Activated CD4-positive, alpha-beta memory T cell treated with anti-CD3 and anti-CD28 coated beads for 36 hours (primary cell): ENCODE data around the gene PPIL1. TPM values are rescaled to one million over a fixed set of nuclear protein-coding genes. Genes with fewer than 3 reads are reported as not detected.

Experiments used
- CTCF ChIA-PET: fragments of 350-600 bp; sonication (Branson Sonifier 250); formaldehyde crosslinking; loops from one replicate; lab custom pipeline; 2021; ENCODE audit warnings: antibody characterized with exemption, inconsistent platforms; lab: Charles Lee
- POLR2A ChIA-PET: fragments of 350-600 bp; sonication (Branson Sonifier 250); formaldehyde crosslinking; loops from one replicate; lab custom pipeline; 2021; ENCODE audit warnings: antibody characterized with exemption; lab: Charles Lee
- DNase-seq: peaks from one replicate; pipeline ENCODE4 v3.0.0-alpha.2; 2020
- H3K27ac Mint-ChIP-seq: one replicate; pipeline ENCODE4 v1.8.0; 2021; ENCODE audit warnings: mixed read lengths
- H3K27me3 Mint-ChIP-seq: one replicate; pipeline ENCODE4 v1.8.0; 2021; ENCODE audit warnings: mixed read lengths
- H3K36me3 Mint-ChIP-seq: one replicate; pipeline ENCODE4 v1.8.0; 2021; ENCODE audit warnings: mixed read lengths
- H3K4me1 Mint-ChIP-seq: one replicate; pipeline ENCODE4 v1.8.0; 2021; ENCODE audit warnings: low read depth, mixed read lengths
- H3K4me3 Mint-ChIP-seq: one replicate; pipeline ENCODE4 v1.8.0; 2021; ENCODE audit warnings: mild to moderate bottlenecking, mixed read lengths
- H3K9me3 Mint-ChIP-seq: one replicate; pipeline ENCODE4 v1.8.0; 2021; ENCODE audit warnings: mixed read lengths
- intact Hi-C: fragments of 100-400 bp; cut with micrococcal nuclease; formaldehyde crosslinking; loops from one replicate; pipeline ENCODE4 v1.15.1; 2023
- total RNA-seq, 2 experiments: library from RNA; stranded (reverse); gene quantifications; one replicate each; pipeline ENCODE4 v1.2.3, GENCODE V29; 2021

PPIL1 gene
- total RNA-seq, 2 experiments from 2014 or later: 38.5 to 40.6 TPM

- no peak overlapping the region for H3K27ac Mint-ChIP-seq
- no peak overlapping the region for H3K4me3 Mint-ChIP-seq
- no peaks in the 10 kb centered on the region for H3K9me3 Mint-ChIP-seq
Observed at GRCh38 chr6:36830577-36830976, 44.0 kb downstream of the PPIL1 start.

DNA sequence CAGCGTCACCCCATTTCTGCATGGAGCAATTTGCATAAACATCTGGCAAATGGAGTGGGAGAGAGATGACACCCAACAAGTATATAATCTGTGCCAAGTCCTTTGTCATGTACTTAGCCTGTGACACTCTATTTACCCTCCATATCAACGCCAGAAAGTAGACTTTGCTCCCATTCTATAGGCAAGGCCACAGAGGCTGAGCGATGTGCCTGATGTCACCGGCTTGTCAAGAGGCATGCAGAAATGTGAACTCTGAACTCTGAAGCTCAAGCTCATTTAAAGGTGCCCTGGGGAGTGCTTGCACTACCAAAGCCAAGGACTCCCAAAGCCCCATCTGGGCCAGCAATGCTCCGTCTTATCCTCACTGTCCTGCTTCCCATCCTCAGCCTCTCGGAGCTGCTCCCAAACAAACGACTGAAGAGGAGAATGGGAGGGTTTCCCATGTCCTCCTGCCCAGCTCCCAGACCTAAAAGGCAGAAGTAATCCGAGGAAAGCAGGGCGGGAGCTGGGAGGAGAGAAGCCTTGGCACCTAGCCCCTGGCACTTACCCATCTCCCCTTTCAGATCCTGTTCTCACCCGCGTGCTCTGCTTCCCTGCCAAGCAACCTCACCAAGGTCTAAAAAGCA, 44.6 kb downstream of the PPIL1 start:
- Mint-ChIP-seq H3K4me1 (peaks cover 3% of the 10 kb centered on the region), H3K9me3 (no peaks in the 10 kb centered on the region), H3K4me3 (no peak overlapping the region), H3K36me3 (no peaks in the 10 kb centered on the region), H3K27me3 (peaks cover 10% of the 10 kb centered on the region), H3K27ac (no peak overlapping the region)
- DNase-seq: no peak
- ChIA-PET CTCF (interaction anchor here (0.7 kb wide), 1 partner anchor 485 kb away, joined by 3 read pairs; no protein-coding TSS in a partner anchor), POLR2A (no interaction called here)
- intact Hi-C loops: no loop called here

More at GRCh38 chr6:36830577-36830976, 44.0 kb downstream of the PPIL1 start:
- intact Hi-C loops: no loop called here
- H3K36me3 Mint-ChIP-seq: no peaks in the 10 kb centered on the region
- H3K27me3 Mint-ChIP-seq: peaks cover 8% of the 10 kb centered on the region
- no peak for DNase-seq
- peaks cover 3% of the 10 kb centered on the region for H3K4me1 Mint-ChIP-seq
- ChIA-PET CTCF (interaction anchor here (0.7 kb wide), 1 partner anchor 484 kb away, joined by 3 read pairs; no protein-coding TSS in a partner anchor), POLR2A (no interaction called here)

DNA sequence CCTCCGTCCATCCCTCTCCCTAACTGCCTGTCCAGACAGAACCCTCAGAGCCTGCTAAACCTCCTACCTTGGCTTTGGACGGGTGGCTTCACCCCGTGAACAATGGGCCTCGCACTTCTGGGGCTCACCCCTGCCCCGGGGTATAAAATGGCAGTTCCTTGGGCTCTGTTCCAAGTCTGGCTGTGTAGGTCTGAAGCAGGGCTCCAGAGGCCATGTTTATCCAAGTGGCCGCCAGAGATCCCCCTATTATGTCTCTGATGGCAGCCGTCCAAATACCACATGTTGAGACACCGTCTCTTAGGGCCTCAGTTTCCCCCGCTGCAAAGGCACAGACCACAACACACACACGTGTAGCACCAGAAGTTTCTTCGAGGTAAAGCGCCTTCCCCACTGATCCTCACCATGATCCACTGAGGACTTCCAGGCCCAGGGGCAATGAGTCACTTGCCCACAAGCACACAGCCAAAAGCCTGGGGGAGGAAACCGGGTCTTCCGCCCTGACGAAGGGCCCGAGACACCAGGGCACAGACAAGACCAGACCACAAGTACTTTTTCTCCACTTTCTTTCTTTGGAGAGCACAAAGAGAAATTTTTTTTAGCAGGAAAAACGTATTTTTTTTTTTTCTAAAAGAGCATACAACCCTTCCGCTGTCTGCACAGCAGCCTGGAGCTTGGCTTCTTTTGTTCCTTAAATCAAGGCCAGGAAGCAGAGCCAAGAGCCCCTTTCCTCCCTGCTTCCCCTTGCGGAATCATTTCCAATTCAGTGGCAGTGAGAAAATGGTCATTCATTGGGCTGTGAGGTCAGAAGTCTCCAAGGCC, 47.1 kb downstream of the PPIL1 start:
- ChIA-PET CTCF (no interaction called here), POLR2A (no interaction called here)
- Mint-ChIP-seq H3K4me1 (peaks cover 3% of the 10 kb centered on the region), H3K9me3 (no peaks in the 10 kb centered on the region), H3K27ac (no peak overlapping the region), H3K4me3 (no peak overlapping the region), H3K36me3 (no peaks in the 10 kb centered on the region), H3K27me3 (peaks cover 10% of the 10 kb centered on the region)
- DNase-seq: peak; percentile 48
- intact Hi-C loops: no loop called here

DNA sequence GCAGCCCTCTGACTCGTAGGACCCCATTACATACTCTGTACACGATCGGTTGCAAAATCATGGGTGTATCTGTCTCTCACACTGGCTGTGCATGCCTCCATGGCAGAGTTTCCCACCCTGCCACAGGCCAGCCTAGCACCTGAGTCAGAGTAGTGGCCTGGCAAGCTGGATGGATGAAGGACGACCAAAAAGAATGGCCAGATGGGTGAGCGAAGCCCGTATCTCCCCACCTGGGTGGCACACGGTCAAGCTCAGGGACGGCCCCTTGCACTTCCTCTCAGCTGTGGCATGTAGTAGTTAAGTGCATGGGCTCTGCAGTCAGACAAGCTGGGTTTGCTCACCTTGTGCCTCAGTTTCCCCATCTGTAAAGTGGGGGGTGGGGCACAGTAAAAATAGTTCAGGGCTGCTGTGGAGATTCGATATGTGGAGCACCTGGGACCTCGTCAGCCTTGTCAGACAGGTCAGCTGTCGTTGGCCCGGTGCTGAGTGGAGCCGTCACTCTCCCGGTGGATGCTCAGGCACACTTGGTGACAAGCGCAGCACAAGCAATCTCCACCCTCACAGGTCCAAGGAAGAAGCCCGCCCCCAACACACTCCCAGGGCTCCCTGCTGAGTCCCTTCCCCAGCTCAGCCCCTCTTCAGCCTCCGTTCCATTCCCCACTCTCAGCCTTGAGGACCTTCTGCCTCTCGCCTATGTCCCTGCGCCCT, 47.9 kb downstream of the PPIL1 start:
- ChIA-PET CTCF (no interaction called here), POLR2A (no interaction called here)
- no peak for DNase-seq
- Mint-ChIP-seq H3K27me3 (peaks cover 10% of the 10 kb centered on the region), H3K4me1 (peaks cover 3% of the 10 kb centered on the region), H3K36me3 (no peaks in the 10 kb centered on the region), H3K9me3 (no peaks in the 10 kb centered on the region), H3K4me3 (no peak overlapping the region), H3K27ac (no peak overlapping the region)
- intact Hi-C loops: no loop called here

- no peak overlapping the region for H3K4me3 Mint-ChIP-seq
- no peaks in the 10 kb centered on the region for H3K36me3 Mint-ChIP-seq
- ChIA-PET POLR2A (no interaction called here), CTCF (no interaction called here)
- no peak overlapping the region for H3K27ac Mint-ChIP-seq
- no peaks in the 10 kb centered on the region for H3K9me3 Mint-ChIP-seq
- intact Hi-C loops: no loop called here
- peaks cover 10% of the 10 kb centered on the region for H3K27me3 Mint-ChIP-seq
- no peak for DNase-seq
- H3K4me1 Mint-ChIP-seq: peaks cover 3% of the 10 kb centered on the region
Observed at GRCh38 chr6:36825994-36826393, 48.6 kb downstream of the PPIL1 start.

DNA sequence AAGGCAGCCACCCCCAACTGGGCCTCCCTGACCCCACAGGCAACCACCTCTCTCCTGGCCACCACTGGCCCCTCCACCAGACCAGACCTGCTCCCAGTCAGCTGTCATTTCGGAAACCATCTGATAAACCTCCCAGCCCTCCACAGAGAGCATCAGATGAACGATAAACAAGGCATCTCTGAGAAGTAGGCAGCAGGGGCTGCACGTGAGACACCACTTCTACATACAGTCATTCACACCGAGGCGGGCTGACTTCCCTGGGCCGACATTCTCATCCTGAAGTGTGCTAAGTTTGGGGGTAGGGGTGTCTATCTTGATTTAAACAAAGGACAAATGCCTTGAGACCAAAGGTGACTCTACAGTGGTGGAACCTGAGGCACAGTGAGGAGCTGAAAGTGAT, 49.2 kb downstream of the PPIL1 start:
- H3K27ac Mint-ChIP-seq: no peak overlapping the region
- peaks cover 10% of the 10 kb centered on the region for H3K27me3 Mint-ChIP-seq
- no peaks in the 10 kb centered on the region for H3K9me3 Mint-ChIP-seq
- H3K4me1 Mint-ChIP-seq: peaks cover 3% of the 10 kb centered on the region
- ChIA-PET POLR2A (no interaction called here), CTCF (no interaction called here)
- no peaks in the 10 kb centered on the region for H3K36me3 Mint-ChIP-seq
- intact Hi-C loops: no loop called here
- H3K4me3 Mint-ChIP-seq: no peak overlapping the region
- no peak for DNase-seq

GRCh38 chr6:36824253-36824652, 50.4 kb downstream of the PPIL1 start:
- ChIA-PET CTCF (no interaction called here), POLR2A (no interaction called here)
- H3K27me3 Mint-ChIP-seq: peaks cover 10% of the 10 kb centered on the region
- no peak for DNase-seq
- H3K36me3 Mint-ChIP-seq: no peaks in the 10 kb centered on the region
- H3K4me1 Mint-ChIP-seq: peaks cover 3% of the 10 kb centered on the region
- H3K4me3 Mint-ChIP-seq: no peak overlapping the region
- intact Hi-C loops: no loop called here
- H3K27ac Mint-ChIP-seq: no peak overlapping the region
- H3K9me3 Mint-ChIP-seq: no peaks in the 10 kb centered on the region

DNA sequence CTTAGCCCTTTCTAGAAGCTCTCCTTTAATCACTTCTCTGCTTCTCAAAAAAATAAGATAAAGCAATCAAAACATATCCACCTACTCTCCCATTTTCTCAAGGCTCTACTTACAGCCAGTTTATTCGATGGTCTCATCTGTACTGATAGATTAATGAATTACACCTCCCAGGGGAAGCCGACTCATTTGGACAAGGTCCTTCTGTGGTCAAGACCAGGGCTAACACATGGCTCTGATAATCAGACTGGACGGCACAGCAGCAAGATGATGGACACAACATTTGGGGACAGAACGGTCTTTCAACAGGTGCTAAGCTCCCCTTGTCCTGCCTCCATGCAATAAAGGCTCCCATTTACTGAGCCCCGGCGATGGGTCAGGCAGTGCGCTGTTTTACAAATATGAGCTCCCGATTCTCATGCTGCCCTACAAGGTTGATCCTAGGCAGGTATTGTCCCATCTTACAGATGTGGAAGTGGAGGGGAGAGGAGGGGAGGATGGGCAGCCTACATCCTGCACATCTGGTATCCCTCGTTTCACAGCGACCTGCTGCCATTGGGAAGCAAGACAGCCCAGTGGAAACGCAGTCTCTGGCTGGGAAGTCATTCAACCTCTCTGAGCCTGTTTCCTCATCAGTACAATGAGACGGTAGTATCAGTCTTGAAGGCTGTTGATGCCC, 51.0 kb downstream of the PPIL1 start:
- no peak for DNase-seq
- H3K9me3 Mint-ChIP-seq: no peaks in the 10 kb centered on the region
- H3K27ac Mint-ChIP-seq: no peak overlapping the region
- H3K27me3 Mint-ChIP-seq: peaks cover 10% of the 10 kb centered on the region
- no peaks in the 10 kb centered on the region for H3K36me3 Mint-ChIP-seq
- no peak overlapping the region for H3K4me3 Mint-ChIP-seq
- peaks cover 3% of the 10 kb centered on the region for H3K4me1 Mint-ChIP-seq
- POLR2A ChIA-PET: no interaction called here
- intact Hi-C loops: no loop called here
- CTCF ChIA-PET: no interaction called here

- H3K36me3 Mint-ChIP-seq: no peaks in the 10 kb centered on the region
- H3K27me3 Mint-ChIP-seq: peaks cover 10% of the 10 kb centered on the region
- H3K4me3 Mint-ChIP-seq: no peak overlapping the region
- POLR2A ChIA-PET: no interaction called here
- CTCF ChIA-PET: no interaction called here
- no peaks in the 10 kb centered on the region for H3K9me3 Mint-ChIP-seq
- peaks cover 3% of the 10 kb centered on the region for H3K4me1 Mint-ChIP-seq
- DNase-seq: no peak
- intact Hi-C loops: no loop called here
- H3K27ac Mint-ChIP-seq: no peak overlapping the region
Observed at GRCh38 chr6:36822506-36823269, 51.9 kb downstream of the PPIL1 start.

GRCh38 chr6:36821581-36822335, 52.8 kb downstream of the PPIL1 start:
- peak; percentile 20 for DNase-seq
- POLR2A ChIA-PET: no interaction called here
- peaks cover 3% of the 10 kb centered on the region for H3K27me3 Mint-ChIP-seq
- no peaks in the 10 kb centered on the region for H3K36me3 Mint-ChIP-seq
- H3K27ac Mint-ChIP-seq: no peak overlapping the region
- intact Hi-C loops: no loop called here
- CTCF ChIA-PET: no interaction called here
- H3K4me1 Mint-ChIP-seq: no peaks in the 10 kb centered on the region
- H3K4me3 Mint-ChIP-seq: no peak overlapping the region
- no peaks in the 10 kb centered on the region for H3K9me3 Mint-ChIP-seq
